NCI-H146 treated with DMSO at 0.1 percent for 48 hours (cell line): ENCODE data around the gene KCNAB2.

Experiments
- DNase-seq: peaks from one replicate; lab custom pipeline; 2025; ENCODE audit not compliant: unreplicated experiment; lab: John Stamatoyannopoulos, UW

KCNAB2 gene

GRCh38 chr1:6029351-6029750, 16.3 kb upstream of the KCNAB2 start:
- no peak for DNase-seq

- no peak for DNase-seq
These were observed 15.6 kb upstream of the KCNAB2 start for GRCh38 chr1:6030132-6030531.

- DNase-seq: no peak
These were observed 15.0 kb upstream of the KCNAB2 start for GRCh38 chr1:6030547-6031261.

GRCh38 chr1:6033124-6033523, 12.6 kb upstream of the KCNAB2 start:
- DNase-seq: no peak

- peak; percentile 53 for DNase-seq
These were observed 11.5 kb upstream of the KCNAB2 start for GRCh38 chr1:6033986-6034749.

- DNase-seq: no peak
These were observed 11.0 kb upstream of the KCNAB2 start for GRCh38 chr1:6034750-6035096.

- no peak for DNase-seq
These were observed 10.4 kb upstream of the KCNAB2 start for GRCh38 chr1:6035303-6035702.

- no peak for DNase-seq
These were observed 10.0 kb upstream of the KCNAB2 start for GRCh38 chr1:6035719-6036118.

GRCh38 chr1:6037338-6037762, 8.3 kb upstream of the KCNAB2 start:
- no peak for DNase-seq

GRCh38 chr1:6038603-6039002, 7.1 kb upstream of the KCNAB2 start:
- DNase-seq: no peak

- no peak for DNase-seq
These were observed 6.7 kb upstream of the KCNAB2 start for GRCh38 chr1:6039031-6039430.

GRCh38 chr1:6040444-6040843, 5.2 kb upstream of the KCNAB2 start:
- no peak for DNase-seq

GRCh38 chr1:6040861-6041415, 4.8 kb upstream of the KCNAB2 start:
- DNase-seq: no peak

GRCh38 chr1:6041432-6042062, 4.1 kb upstream of the KCNAB2 start:
- no peak for DNase-seq

- DNase-seq: no peak
These were observed 2.1 kb upstream of the KCNAB2 start for GRCh38 chr1:6043561-6043960.

GRCh38 chr1:6044481-6045109, 1.1 kb upstream of the KCNAB2 start:
- no peak for DNase-seq

GRCh38 chr1:6045110-6045502, 582 bp upstream of the KCNAB2 start:
- no peak for DNase-seq

GRCh38 chr1:6046279-6046678, 591 bp downstream of the KCNAB2 start:
- DNase-seq: no peak

- DNase-seq: peak; percentile 13
These were observed 2.6 kb downstream of the KCNAB2 start for GRCh38 chr1:6048179-6048867.

GRCh38 chr1:6049419-6049818, 3.7 kb downstream of the KCNAB2 start:
- DNase-seq: no peak

- no peak for DNase-seq
These were observed 5.7 kb downstream of the KCNAB2 start for GRCh38 chr1:6051423-6051822.
